ENCODE data around the gene HAUS7.

DNA sequence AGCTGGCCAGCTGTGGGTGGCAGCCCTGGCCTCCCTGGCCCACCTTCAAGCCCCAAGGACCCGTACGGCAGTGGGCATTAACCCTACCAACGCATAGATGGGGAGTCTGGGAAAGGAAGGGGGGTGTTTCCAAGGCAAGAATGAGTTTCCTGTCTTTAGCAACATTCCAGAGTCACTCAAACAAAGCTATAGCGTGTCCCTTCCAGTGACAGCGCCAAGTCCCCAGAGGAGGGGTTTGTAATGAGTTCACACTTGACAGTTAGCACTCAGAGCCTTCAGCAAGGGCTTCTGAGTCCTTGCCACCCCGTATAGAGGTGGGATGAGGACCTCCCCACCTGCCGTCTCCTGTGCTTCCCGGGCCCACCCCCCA lies 26.2 kb upstream of the HAUS7 start:
- no peak for TF ChIP-seq CTCF (IDR thresholded peaks at IDR 0.05)
- TF ChIP-seq POLR2A (IDR thresholded peaks at IDR 0.05) = no peak
